ENCODE measurements around the gene ALG11.
"Not testable (repeated sequence)": the region's sequence is repeated elsewhere in the genome, so short reads cannot be mapped to it uniquely, and the experiment has no call there.

ALG11 gene

DNA sequence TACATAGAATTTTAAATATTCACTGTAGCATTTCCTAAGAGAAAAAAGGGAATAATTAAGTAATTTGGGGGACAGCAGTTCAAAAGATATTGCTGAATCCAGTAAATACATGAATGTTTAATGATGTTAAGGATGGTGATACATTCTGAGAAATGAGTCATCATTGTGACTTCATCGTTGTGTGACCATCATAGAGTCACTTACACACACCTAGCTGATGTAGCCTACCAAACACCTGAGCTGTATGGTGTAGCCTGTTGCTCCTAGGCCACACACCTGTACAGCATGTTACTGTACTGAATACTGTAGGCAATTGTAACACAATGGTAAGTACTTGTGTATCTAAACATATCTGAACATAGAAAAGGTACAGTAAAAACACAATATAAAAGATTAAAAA lies 35.8 kb upstream of the ALG11 start:
- H3K4me1 ChIP-seq (ENCODE audit: insufficient read depth, insufficient read length) = no peaks in the 10 kb centered on the region
- H3K27me3 ChIP-seq (ENCODE audit: insufficient read depth, insufficient read length) = no peaks in the 10 kb centered on the region
- DNase-seq (ENCODE audit: low read depth, low spot score) = no peak
- H3K9ac ChIP-seq (ENCODE audit: insufficient read length, low read depth) = no peak overlapping the region
- H3K9me3 ChIP-seq (ENCODE audit: insufficient read depth, low read length) = no peaks in the 10 kb centered on the region
- H3K36me3 ChIP-seq (ENCODE audit: insufficient read depth, insufficient read length, low read length) = no peaks in the 10 kb centered on the region
- TF ChIP-seq YY1 (IDR thresholded peaks at IDR 0.05; ENCODE audit: insufficient read depth, insufficient read length) (no peak), ZNF274 (IDR thresholded peaks at IDR 0.05; ENCODE audit: low read depth, low read length) (no peak), SUZ12 (IDR thresholded peaks at IDR 0.05; ENCODE audit: extremely low read depth, insufficient read depth, insufficient read length) (no peak)
- H3K4me3 ChIP-seq (ENCODE audit: insufficient read length, low read depth) = no peak overlapping the region

DNA sequence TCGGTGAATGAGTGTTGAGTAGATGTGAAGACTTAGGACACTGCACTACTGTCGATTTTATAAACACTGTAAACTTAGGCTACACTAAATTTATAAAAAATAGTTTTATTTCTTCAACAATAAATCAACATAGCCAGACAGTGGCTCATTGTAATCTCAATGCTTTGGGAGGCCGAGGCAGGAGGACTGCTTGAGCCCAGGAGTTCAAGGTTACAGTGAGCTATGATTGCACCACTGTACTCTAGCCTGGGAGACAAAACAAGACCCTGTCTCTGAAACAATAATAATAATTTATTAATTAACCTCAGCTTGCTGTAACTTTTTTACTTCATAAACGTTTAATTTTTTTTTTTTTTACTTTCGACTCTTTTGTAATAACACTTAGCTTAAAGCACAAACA lies 35.3 kb upstream of the ALG11 start:
- DNase-seq (ENCODE audit: low read depth, low spot score) = no peak
- H3K4me3 ChIP-seq (ENCODE audit: insufficient read length, low read depth) = no peak overlapping the region
- no peaks in the 10 kb centered on the region for H3K36me3 ChIP-seq (ENCODE audit: insufficient read depth, insufficient read length, low read length)
- no peaks in the 10 kb centered on the region for H3K9me3 ChIP-seq (ENCODE audit: insufficient read depth, low read length)
- no peak overlapping the region for H3K9ac ChIP-seq (ENCODE audit: insufficient read length, low read depth)
- H3K27me3 ChIP-seq (ENCODE audit: insufficient read depth, insufficient read length) = no peaks in the 10 kb centered on the region
- TF ChIP-seq SUZ12 (IDR thresholded peaks at IDR 0.05; ENCODE audit: extremely low read depth, insufficient read depth, insufficient read length) (no peak), ZNF274 (IDR thresholded peaks at IDR 0.05; ENCODE audit: low read depth, low read length) (no peak), YY1 (IDR thresholded peaks at IDR 0.05; ENCODE audit: insufficient read depth, insufficient read length) (no peak)
- H3K4me1 ChIP-seq (ENCODE audit: insufficient read depth, insufficient read length) = no peaks in the 10 kb centered on the region

DNA sequence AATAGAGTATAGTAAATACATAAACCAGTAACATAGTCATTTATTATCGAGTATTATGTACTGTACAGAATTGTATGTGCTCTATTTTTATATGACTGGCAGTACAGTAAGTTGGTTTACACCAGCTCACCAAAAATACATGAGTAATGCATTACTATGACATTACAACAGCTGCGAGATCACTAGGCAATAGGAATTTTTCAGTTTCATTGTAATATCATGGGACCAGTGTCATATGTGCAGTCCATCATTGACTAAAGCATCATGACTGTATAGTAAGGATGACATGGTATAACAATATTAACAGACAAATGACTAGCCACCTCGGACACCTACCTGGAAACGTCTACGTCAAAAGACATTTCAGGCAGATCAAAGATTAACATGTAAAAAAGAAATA lies 34.6 kb upstream of the ALG11 start:
- H3K27me3 ChIP-seq (ENCODE audit: insufficient read depth, insufficient read length) = no peaks in the 10 kb centered on the region
- H3K9me3 ChIP-seq (ENCODE audit: insufficient read depth, low read length) = no peaks in the 10 kb centered on the region
- no peaks in the 10 kb centered on the region for H3K4me1 ChIP-seq (ENCODE audit: insufficient read depth, insufficient read length)
- TF ChIP-seq YY1 (IDR thresholded peaks at IDR 0.05; ENCODE audit: insufficient read depth, insufficient read length) (no peak), SUZ12 (IDR thresholded peaks at IDR 0.05; ENCODE audit: extremely low read depth, insufficient read depth, insufficient read length) (no peak), ZNF274 (IDR thresholded peaks at IDR 0.05; ENCODE audit: low read depth, low read length) (no peak)
- no peaks in the 10 kb centered on the region for H3K36me3 ChIP-seq (ENCODE audit: insufficient read depth, insufficient read length, low read length)
- no peak overlapping the region for H3K4me3 ChIP-seq (ENCODE audit: insufficient read length, low read depth)
- DNase-seq (ENCODE audit: low read depth, low spot score) = no peak
- H3K9ac ChIP-seq (ENCODE audit: insufficient read length, low read depth) = no peak overlapping the region

DNA sequence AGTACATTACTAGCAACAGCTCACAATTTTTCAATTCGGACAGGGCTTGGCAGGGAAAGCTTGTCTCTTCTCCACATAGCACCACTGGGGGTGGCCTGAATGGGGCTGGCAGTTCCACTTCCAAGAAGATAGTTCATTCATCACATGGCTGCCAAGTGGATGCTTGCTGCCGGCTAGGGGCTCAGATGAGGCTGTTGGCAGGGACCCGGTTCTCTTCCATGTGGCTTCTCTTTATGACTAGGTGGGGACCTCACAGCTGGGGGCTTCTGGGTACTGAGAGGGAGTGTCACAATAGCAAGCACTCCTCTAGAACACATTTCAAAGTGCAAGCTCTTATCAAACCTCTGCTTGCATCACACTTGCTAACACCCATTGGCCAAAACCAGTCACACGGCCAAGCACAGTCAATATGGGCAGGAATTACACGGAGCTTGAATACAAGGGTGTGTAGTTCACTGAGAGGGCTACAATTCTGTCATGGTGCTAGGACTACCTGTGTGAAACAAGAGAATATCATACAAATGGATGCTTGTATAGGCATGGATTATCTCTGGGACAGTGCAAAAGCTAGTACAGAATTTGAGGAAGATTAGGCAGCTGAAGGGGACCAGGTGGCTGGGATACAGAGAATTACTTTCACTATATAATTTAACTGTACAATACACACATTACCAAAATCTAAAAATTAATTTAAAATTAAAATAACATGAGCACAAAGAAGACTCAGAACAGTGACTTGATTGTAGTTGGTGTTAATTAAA lies 33.2 kb upstream of the ALG11 start:
- Histone ChIP-seq H3K36me3 (ENCODE audit: insufficient read depth, insufficient read length, low read length) (no peaks in the 10 kb centered on the region), H3K4me3 (ENCODE audit: insufficient read length, low read depth) (no peak overlapping the region), H3K27me3 (ENCODE audit: insufficient read depth, insufficient read length) (no peaks in the 10 kb centered on the region), H3K4me1 (ENCODE audit: insufficient read depth, insufficient read length) (no peaks in the 10 kb centered on the region), H3K9ac (ENCODE audit: insufficient read length, low read depth) (no peak overlapping the region), H3K9me3 (ENCODE audit: insufficient read depth, low read length) (no peaks in the 10 kb centered on the region)
- TF ChIP-seq ZNF274 (IDR thresholded peaks at IDR 0.05; ENCODE audit: low read depth, low read length) (no peak), YY1 (IDR thresholded peaks at IDR 0.05; ENCODE audit: insufficient read depth, insufficient read length) (no peak), SUZ12 (IDR thresholded peaks at IDR 0.05; ENCODE audit: extremely low read depth, insufficient read depth, insufficient read length) (no peak)
- DNase-seq (ENCODE audit: low read depth, low spot score) = no peak

DNA sequence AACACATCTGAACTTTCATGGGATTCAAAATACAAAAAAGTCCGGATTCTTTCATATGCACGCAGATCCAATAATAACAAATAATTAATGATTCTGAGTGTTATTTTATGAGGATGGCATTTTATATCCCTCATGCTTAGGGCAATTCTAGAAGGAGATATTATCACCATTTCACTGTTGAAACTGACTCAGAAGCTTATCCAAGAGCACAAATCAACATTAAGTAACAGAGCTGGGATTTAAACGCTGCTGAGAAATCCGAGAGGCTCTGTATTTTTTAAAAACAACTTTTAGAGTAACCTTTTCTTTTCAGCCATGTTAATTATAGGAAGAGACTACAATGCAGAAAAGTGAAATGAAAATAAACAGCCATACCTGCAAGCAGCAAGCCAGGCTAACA lies 31.3 kb upstream of the ALG11 start:
- Histone ChIP-seq H3K4me3 (ENCODE audit: insufficient read length, low read depth) (no peak overlapping the region), H3K27me3 (ENCODE audit: insufficient read depth, insufficient read length) (no peaks in the 10 kb centered on the region), H3K4me1 (ENCODE audit: insufficient read depth, insufficient read length) (no peaks in the 10 kb centered on the region), H3K36me3 (ENCODE audit: insufficient read depth, insufficient read length, low read length) (no peaks in the 10 kb centered on the region), H3K9ac (ENCODE audit: insufficient read length, low read depth) (no peak overlapping the region), H3K9me3 (ENCODE audit: insufficient read depth, low read length) (no peaks in the 10 kb centered on the region)
- no peak for DNase-seq (ENCODE audit: low read depth, low spot score)
- TF ChIP-seq ZNF274 (IDR thresholded peaks at IDR 0.05; ENCODE audit: low read depth, low read length) (no peak), SUZ12 (IDR thresholded peaks at IDR 0.05; ENCODE audit: extremely low read depth, insufficient read depth, insufficient read length) (no peak), YY1 (IDR thresholded peaks at IDR 0.05; ENCODE audit: insufficient read depth, insufficient read length) (no peak)

DNA sequence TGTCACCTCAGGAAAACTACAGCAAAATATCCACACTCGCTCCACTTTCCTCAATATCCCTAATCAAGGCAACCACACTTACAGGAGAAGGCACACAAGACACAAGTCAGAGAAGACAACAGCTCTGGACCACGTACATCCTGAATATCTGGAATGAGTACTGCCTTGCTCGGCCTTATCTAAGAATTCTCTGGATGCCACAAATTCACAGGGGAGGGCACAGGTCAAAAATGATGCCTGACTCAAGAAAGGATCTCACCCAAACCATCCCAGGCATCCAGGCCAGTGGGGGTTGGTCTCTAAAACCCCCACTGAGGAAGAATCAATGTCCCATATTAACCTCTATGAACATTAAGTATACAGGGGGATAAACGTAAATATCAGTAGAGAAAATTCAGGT lies 30.8 kb upstream of the ALG11 start:
- no peak overlapping the region for H3K4me3 ChIP-seq (ENCODE audit: insufficient read length, low read depth)
- no peaks in the 10 kb centered on the region for H3K36me3 ChIP-seq (ENCODE audit: insufficient read depth, insufficient read length, low read length)
- H3K27me3 ChIP-seq (ENCODE audit: insufficient read depth, insufficient read length) = no peaks in the 10 kb centered on the region
- no peaks in the 10 kb centered on the region for H3K9me3 ChIP-seq (ENCODE audit: insufficient read depth, low read length)
- H3K4me1 ChIP-seq (ENCODE audit: insufficient read depth, insufficient read length) = no peaks in the 10 kb centered on the region
- H3K9ac ChIP-seq (ENCODE audit: insufficient read length, low read depth) = no peak overlapping the region
- TF ChIP-seq SUZ12 (IDR thresholded peaks at IDR 0.05; ENCODE audit: extremely low read depth, insufficient read depth, insufficient read length) (no peak), ZNF274 (IDR thresholded peaks at IDR 0.05; ENCODE audit: low read depth, low read length) (no peak), YY1 (IDR thresholded peaks at IDR 0.05; ENCODE audit: insufficient read depth, insufficient read length) (no peak)
- DNase-seq (ENCODE audit: low read depth, low spot score) = no peak

DNA sequence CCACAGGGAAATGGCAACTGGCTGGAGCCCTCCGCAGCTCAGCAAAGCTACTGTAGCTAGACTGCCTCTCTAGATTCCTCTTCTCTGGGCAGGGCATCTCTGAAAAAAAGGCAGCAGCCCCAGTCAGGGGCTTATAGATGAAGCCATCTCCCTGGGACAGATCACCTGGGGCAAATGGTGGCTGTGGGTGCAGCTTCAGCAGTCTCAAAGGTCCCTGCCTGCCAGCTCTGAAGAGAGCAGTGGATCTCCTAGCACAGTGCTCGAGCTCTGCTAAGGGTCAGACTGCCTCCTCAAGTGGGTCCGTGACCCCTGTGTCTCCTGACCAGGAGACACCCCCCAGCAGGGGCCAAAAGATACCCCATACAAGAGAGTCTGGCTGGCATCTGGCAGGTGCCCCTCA lies 28.9 kb upstream of the ALG11 start:
- not testable (repeated sequence) for H3K9me3 ChIP-seq (ENCODE audit: insufficient read depth, low read length); H3K27me3 ChIP-seq (ENCODE audit: insufficient read depth, insufficient read length); H3K9ac ChIP-seq (ENCODE audit: insufficient read length, low read depth); H3K4me1 ChIP-seq (ENCODE audit: insufficient read depth, insufficient read length); H3K36me3 ChIP-seq (ENCODE audit: insufficient read depth, insufficient read length, low read length); DNase-seq (ENCODE audit: low read depth, low spot score); H3K4me3 ChIP-seq (ENCODE audit: insufficient read length, low read depth)

DNA sequence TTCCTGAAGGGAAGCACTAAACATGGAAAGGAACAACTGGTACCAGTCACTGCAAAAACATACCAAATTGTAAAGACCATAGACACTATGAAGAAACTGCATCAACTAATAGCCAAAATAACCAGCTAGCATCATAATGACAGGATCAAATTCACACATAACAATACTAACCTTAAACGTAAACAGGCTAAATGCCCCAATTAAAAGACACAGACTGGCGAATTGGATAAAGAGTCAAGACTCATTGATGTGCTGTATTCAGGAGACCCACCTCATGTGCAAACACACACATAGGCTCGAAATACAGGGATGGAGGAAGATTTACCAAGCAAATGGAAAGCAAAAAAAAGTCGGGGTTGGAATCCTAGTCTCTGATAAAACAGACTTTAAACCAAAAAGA lies 27.3 kb upstream of the ALG11 start:
- not testable (repeated sequence) for DNase-seq (ENCODE audit: low read depth, low spot score); H3K9me3 ChIP-seq (ENCODE audit: insufficient read depth, low read length); H3K4me3 ChIP-seq (ENCODE audit: insufficient read length, low read depth); H3K36me3 ChIP-seq (ENCODE audit: insufficient read depth, insufficient read length, low read length); H3K27me3 ChIP-seq (ENCODE audit: insufficient read depth, insufficient read length); H3K9ac ChIP-seq (ENCODE audit: insufficient read length, low read depth); H3K4me1 ChIP-seq (ENCODE audit: insufficient read depth, insufficient read length)

Measured in NT2/D1 (cell line).